Gastrocnemius medialis (tissue), 4 donors: Measurements from ENCODE around the gene OS9. TPM values are rescaled to one million over a fixed set of nuclear protein-coding genes. Genes with fewer than 3 reads are reported as not detected.

Experiments
- ATAC-seq, 2 donors: fragments of 150-250 bp; one replicate each; pipeline ENCODE4 v1.9.1; 2016
- DNase-seq, 2 donors: peaks; one replicate each; pipeline ENCODE4 v3.0.0-alpha.2; 2019
- H3K27ac ChIP-seq, 4 donors: fragments of 200-600 bp; sonication (generic); 1 replicate in 1 of 4; 2 replicates in 3 of 4; pipeline ENCODE4 v1.5.1; 2016 to 2018; ENCODE audit warnings: mild to moderate bottlenecking in 2 of 4, moderate library complexity in 1 of 4
- H3K27me3 ChIP-seq, 3 donors: fragments of 200-600 bp; sonication (generic) in 2 of 3; 1 replicate in 1 of 3; 2 replicates in 2 of 3; pipeline versions ENCODE4 v1.5.1 to v1.6.0; 2016 to 2019; ENCODE audit warnings: mild to moderate bottlenecking in 1 of 3, moderate library complexity in 1 of 3
- H3K36me3 ChIP-seq, 2 donors: fragments of 200-600 bp; sonication (generic) in 1 of 2; one replicate each; pipeline ENCODE4 v1.5.1; 2017 to 2018
- H3K4me1 ChIP-seq, 2 donors: fragments of 200-600 bp; sonication (generic) in 1 of 2; one replicate each; pipeline ENCODE4 v1.5.1; 2016 to 2017; ENCODE audit warnings: mild to moderate bottlenecking in 2 of 2
- H3K4me3 ChIP-seq, 4 donors: fragments of 200-600 bp; sonication (generic) in 3 of 4; 1 replicate in 1 of 4; 2 replicates in 3 of 4; pipeline ENCODE4 v1.5.1; 2016 to 2019; ENCODE audit warnings: mild to moderate bottlenecking in 2 of 4
- H3K9me3 ChIP-seq, 3 donors: fragments of 200-600 bp; sonication (generic) in 2 of 3; 1 replicate in 1 of 3; 2 replicates in 2 of 3; pipeline ENCODE4 v1.5.1; 2016 to 2019
- CTCF ChIP-seq, 5 experiments: fragments of 450-650 bp in 3 of 5; fragments of 200-600 bp in 2 of 5; sonication (generic) in 2 of 5; IDR thresholded peaks in 4 of 5; conservative IDR thresholded peaks in 1 of 5; 1 replicate in 4 of 5; 2 replicates in 1 of 5; pipeline ENCODE4 v1.5.1; 2016 to 2019; ENCODE audit warnings: antibody characterized with exemption in 5 of 5, mild to moderate bottlenecking in 3 of 5, moderate library complexity in 3 of 5
- POLR2A ChIP-seq, 2 donors: fragments of 450-650 bp; IDR thresholded peaks; one replicate each; pipeline ENCODE4 v1.6.1; 2017; ENCODE audit warnings: antibody characterized with exemption in 2 of 2, mild to moderate bottlenecking in 2 of 2, moderate library complexity in 2 of 2
- in situ Hi-C, 4 donors: fragments of 200-750 bp; cut with MboI; loops; one replicate each; pipeline versions ENCODE4 v1.15.0 to v1.8.0; 2017; ENCODE audit warnings: low sequenced_read_pairs in 4 of 4
- intact Hi-C: fragments of 100-400 bp; cut with DNase I; formaldehyde crosslinking; loops from one replicate; pipeline ENCODE4 v1.15.1; 2023; ENCODE audit warnings: low total_unique reads
- total RNA-seq, 4 donors: library from RNA; depleted of rRNA; stranded (reverse); fragments of >200 nt; gene quantifications; one replicate each; pipeline versions ENCODE4 v1.1.0 to v1.2.3, GENCODE V29; 2016

OS9 gene
- total RNA-seq, 4 donors from 2014 or later: 77.0 to 152 (median 106) TPM

GRCh38 chr12:57715786-57716185 lies 21.9 kb downstream of the OS9 start:
- TF ChIP-seq POLR2A (IDR thresholded peaks at IDR 0.05) (no peak), CTCF (IDR thresholded peaks at IDR 0.05 in 4 of 5, conservative IDR thresholded peaks at IDR 0.05 in 1 of 5) (no peak)
- DNase-seq (no peak), ATAC-seq (no peak)
- in situ Hi-C loops (no loop called here), intact Hi-C loops (no loop called here)
- no peaks in the 10 kb centered on the region for H3K27me3 ChIP-seq
- no peaks in the 10 kb centered on the region for H3K4me1 ChIP-seq
- H3K4me3 ChIP-seq: no peak overlapping the region
- H3K27ac ChIP-seq: no peak overlapping the region
- no peaks in the 10 kb centered on the region for H3K9me3 ChIP-seq
- H3K36me3 ChIP-seq: peaks cover 5 to 61% of the 10 kb centered on the region in 2 donors

- no peaks in the 10 kb centered on the region for H3K4me1 ChIP-seq
- H3K9me3 ChIP-seq: no peaks in the 10 kb centered on the region
- in situ Hi-C loops: no loop called here
- no peak overlapping the region for H3K27ac ChIP-seq
- no peak for TF ChIP-seq POLR2A (IDR thresholded peaks at IDR 0.05)
- no peak for TF ChIP-seq CTCF (IDR thresholded peaks at IDR 0.05 in 4 of 5, conservative IDR thresholded peaks at IDR 0.05 in 1 of 5)
- H3K4me3 ChIP-seq: no peak overlapping the region
- H3K27me3 ChIP-seq: no peaks in the 10 kb centered on the region
- intact Hi-C loops: no loop called here
- DNase-seq (no peak), ATAC-seq (no peak)
- H3K36me3 ChIP-seq: peaks cover 5 to 65% of the 10 kb centered on the region in 2 donors
Measured at GRCh38 chr12:57716305-57716704, 22.4 kb downstream of the OS9 start.

GRCh38 chr12:57717131-57717530 lies 23.2 kb downstream of the OS9 start:
- no peaks in the 10 kb centered on the region for H3K4me1 ChIP-seq
- ATAC-seq (no peak), DNase-seq (no peak)
- in situ Hi-C loops (no loop called here), intact Hi-C loops (no loop called here)
- no peaks in the 10 kb centered on the region for H3K9me3 ChIP-seq
- no peak overlapping the region for H3K4me3 ChIP-seq
- no peaks in the 10 kb centered on the region for H3K27me3 ChIP-seq
- H3K36me3 ChIP-seq: peaks cover 5 to 60% of the 10 kb centered on the region in 2 donors
- H3K27ac ChIP-seq: no peak overlapping the region
- TF ChIP-seq CTCF (IDR thresholded peaks at IDR 0.05 in 4 of 5, conservative IDR thresholded peaks at IDR 0.05 in 1 of 5) (no peak), POLR2A (IDR thresholded peaks at IDR 0.05) (no peak)

DNA sequence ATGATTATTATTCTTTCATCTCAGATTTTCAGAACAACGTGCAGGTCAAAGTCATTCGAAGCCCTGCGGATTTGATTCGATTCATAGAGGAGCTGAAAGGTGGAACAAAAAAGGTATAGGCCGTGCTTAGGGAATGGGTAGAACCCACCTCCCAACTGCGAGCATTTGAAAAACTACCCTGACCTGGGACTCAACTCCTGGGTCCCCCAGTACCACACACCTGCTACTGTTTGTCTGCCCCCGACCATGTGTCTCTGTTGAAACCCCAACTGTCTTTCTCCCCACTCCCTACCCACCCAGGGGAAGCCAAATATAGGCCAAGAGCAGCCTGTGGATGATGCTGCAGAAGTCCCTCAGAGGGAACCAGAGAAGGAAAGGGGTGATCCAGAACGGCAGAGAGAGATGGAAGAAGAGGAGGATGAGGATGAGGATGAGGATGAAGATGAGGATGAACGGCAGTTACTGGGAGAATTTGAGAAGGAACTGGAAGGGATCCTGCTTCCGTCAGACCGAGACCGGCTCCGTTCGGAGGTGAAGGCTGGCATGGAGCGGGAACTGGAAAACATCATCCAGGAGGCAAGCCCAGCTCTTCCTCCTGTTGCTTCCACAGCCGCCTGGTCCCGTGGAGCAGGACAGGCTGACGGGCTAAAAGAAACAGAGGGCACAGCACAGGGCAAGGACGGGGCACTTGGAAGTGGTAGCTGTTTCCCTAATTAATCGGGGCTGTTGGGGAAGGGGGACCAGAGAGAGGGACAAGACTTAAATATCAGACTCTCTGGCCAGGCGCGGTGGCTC lies 24.1 kb downstream of the OS9 start:
- no peaks in the 10 kb centered on the region for H3K4me1 ChIP-seq
- no peak for ATAC-seq
- DNase-seq: no peak
- H3K4me3 ChIP-seq: no peak overlapping the region
- no peaks in the 10 kb centered on the region for H3K9me3 ChIP-seq
- H3K36me3 ChIP-seq: peaks cover 5 to 59% of the 10 kb centered on the region in 2 donors
- intact Hi-C loops: no loop called here
- no peak overlapping the region for H3K27ac ChIP-seq
- TF ChIP-seq POLR2A (IDR thresholded peaks at IDR 0.05) (no peak), CTCF (IDR thresholded peaks at IDR 0.05 in 4 of 5, conservative IDR thresholded peaks at IDR 0.05 in 1 of 5) (no peak)
- in situ Hi-C loops: no loop called here
- H3K27me3 ChIP-seq: no peaks in the 10 kb centered on the region
